HL-60 (cell line): ENCODE measurements around the gene NXPH2.

ENCODE experiments used
- DNase-seq, 2 experiments: peaks; one replicate each; pipeline ENCODE4 v3.0.0-alpha.2; 2010 to 2020; ENCODE audit warnings: low read depth in 1 of 2, low spot score in 1 of 2
- H3K27ac ChIP-seq: fragments of 250-450 bp; sonication (Bioruptor Pico); replicated peaks from 2 replicates; pipeline ENCODE4 v1.5.1; 2020; ENCODE audit warnings: mild to moderate bottlenecking, moderate library complexity
- H3K27me3 ChIP-seq: fragments of 250-450 bp; sonication (Bioruptor Pico); 2 replicates; pipeline ENCODE4 v1.5.1; 2021; ENCODE audit warnings: mild to moderate bottlenecking, moderate library complexity; ENCODE audit not compliant: insufficient read depth, poor library complexity, severe bottlenecking
- H3K4me3 ChIP-seq: replicated peaks from 2 replicates; pipeline ENCODE4 v1.5.1; 2011; ENCODE audit warnings: mild to moderate bottlenecking, control low read depth, low read length; ENCODE audit not compliant: insufficient read depth
- CTCF ChIP-seq: IDR thresholded peaks from one replicate; pipeline ENCODE4 v1.5.1; 2011; ENCODE audit warnings: low read length, control low read depth, inconsistent platforms; ENCODE audit not compliant: insufficient read depth
- GABPA ChIP-seq: IDR thresholded peaks from 2 replicates; pipeline ENCODE4 v1.6.1; 2012; ENCODE audit warnings: low read depth
- POLR2AphosphoS5 ChIP-seq: IDR thresholded peaks from 2 replicates; pipeline ENCODE4 v1.6.1; 2012; ENCODE audit warnings: low read depth
- SPI1 ChIP-seq: IDR thresholded peaks from 2 replicates; pipeline ENCODE4 v1.6.1; 2012; ENCODE audit warnings: low read depth, mild to moderate bottlenecking, borderline replicate concordance
- TF ChIP-seq, protein P1 (sequence below): IDR thresholded peaks from 2 replicates; pipeline ENCODE4 v1.6.1; 2012; ENCODE audit warnings: low read depth; ENCODE audit not compliant: insufficient replicate concordance

NXPH2 gene

GRCh38 chr2:138780908-138781307, 718 bp upstream of the NXPH2 start:
- Histone ChIP-seq H3K27me3 (peaks cover 35% of the 10 kb centered on the region), H3K4me3 (no peak overlapping the region), H3K27ac (no peak overlapping the region)
- no peak for TF ChIP-seq POLR2AphosphoS5
- TF ChIP-seq CTCF = no peak
- no peak for TF ChIP-seq GABPA
- TF ChIP-seq, protein P1, sequence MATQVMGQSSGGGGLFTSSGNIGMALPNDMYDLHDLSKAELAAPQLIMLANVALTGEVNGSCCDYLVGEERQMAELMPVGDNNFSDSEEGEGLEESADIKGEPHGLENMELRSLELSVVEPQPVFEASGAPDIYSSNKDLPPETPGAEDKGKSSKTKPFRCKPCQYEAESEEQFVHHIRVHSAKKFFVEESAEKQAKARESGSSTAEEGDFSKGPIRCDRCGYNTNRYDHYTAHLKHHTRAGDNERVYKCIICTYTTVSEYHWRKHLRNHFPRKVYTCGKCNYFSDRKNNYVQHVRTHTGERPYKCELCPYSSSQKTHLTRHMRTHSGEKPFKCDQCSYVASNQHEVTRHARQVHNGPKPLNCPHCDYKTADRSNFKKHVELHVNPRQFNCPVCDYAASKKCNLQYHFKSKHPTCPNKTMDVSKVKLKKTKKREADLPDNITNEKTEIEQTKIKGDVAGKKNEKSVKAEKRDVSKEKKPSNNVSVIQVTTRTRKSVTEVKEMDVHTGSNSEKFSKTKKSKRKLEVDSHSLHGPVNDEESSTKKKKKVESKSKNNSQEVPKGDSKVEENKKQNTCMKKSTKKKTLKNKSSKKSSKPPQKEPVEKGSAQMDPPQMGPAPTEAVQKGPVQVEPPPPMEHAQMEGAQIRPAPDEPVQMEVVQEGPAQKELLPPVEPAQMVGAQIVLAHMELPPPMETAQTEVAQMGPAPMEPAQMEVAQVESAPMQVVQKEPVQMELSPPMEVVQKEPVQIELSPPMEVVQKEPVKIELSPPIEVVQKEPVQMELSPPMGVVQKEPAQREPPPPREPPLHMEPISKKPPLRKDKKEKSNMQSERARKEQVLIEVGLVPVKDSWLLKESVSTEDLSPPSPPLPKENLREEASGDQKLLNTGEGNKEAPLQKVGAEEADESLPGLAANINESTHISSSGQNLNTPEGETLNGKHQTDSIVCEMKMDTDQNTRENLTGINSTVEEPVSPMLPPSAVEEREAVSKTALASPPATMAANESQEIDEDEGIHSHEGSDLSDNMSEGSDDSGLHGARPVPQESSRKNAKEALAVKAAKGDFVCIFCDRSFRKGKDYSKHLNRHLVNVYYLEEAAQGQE = no peak
- TF ChIP-seq SPI1 = no peak
- DNase-seq = no peak

GRCh38 chr2:138780446-138780880, 273 bp upstream of the NXPH2 start:
- Histone ChIP-seq H3K27me3 (peaks cover 35% of the 10 kb centered on the region), H3K4me3 (no peak overlapping the region), H3K27ac (no peak overlapping the region)
- no peak for TF ChIP-seq SPI1
- TF ChIP-seq, protein P1 = no peak
- TF ChIP-seq POLR2AphosphoS5 = no peak
- DNase-seq = no peak

DNA sequence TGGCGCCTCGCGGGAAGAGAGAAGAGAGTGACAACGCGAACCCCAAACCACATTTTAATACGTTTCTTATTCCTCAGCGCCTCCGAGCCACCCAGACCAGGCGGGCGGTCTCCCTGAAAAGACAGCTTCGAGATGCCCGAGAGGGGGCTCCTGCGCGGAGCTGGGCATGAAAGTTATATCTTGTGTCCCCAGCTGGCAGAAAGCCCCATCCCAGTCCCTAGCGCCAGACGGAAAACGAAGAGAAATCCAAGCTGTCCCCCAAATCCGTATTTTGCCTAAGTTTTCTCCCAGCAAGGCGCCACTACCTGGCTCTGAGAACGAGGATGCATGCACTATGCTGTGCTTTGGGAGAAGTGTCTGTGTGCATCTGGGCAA, 797 bp downstream of the NXPH2 start:
- no peak overlapping the region for H3K4me3 ChIP-seq
- peaks cover 35% of the 10 kb centered on the region for H3K27me3 ChIP-seq
- TF ChIP-seq SPI1 (no peak), GABPA (no peak), POLR2AphosphoS5 (no peak), CTCF (no peak)
- TF ChIP-seq, protein P1 = no peak
- no peak overlapping the region for H3K27ac ChIP-seq
- DNase-seq = no peak
